GM23338 (cell line): ENCODE results near the gene ZNF236. TPM values are rescaled to one million over a fixed set of nuclear protein-coding genes. Genes with fewer than 3 reads are reported as not detected.
A peak's percentile ranks its signal among the peaks of the same experiment; 100 is the strongest.

Source experiments
- ATAC-seq: fragments of 200-7000 bp; cut with Tn5 transposase; 3 replicates; pipeline ENCODE4 v1.9.1; 2020
- DNase-seq: peaks from one replicate; pipeline ENCODE4 v3.0.0-alpha.2; 2015; ENCODE audit warnings: low spot score
- H2AFZ ChIP-seq: fragments of 200-600 bp; sonication (generic); 2 replicates; pipeline ENCODE4 v1.8.0; 2016; ENCODE audit warnings: antibody characterized with exemption, mild to moderate bottlenecking, moderate library complexity
- H3F3A ChIP-seq: fragments of 200-600 bp; sonication (generic); replicated peaks from 2 replicates; pipeline ENCODE4 v1.8.0; 2017; ENCODE audit warnings: antibody characterized with exemption, mixed run types, low read depth
- H3K27ac ChIP-seq: fragments of 200-600 bp; sonication (generic); 2 replicates; pipeline ENCODE4 v1.6.1; 2016; ENCODE audit warnings: low read depth
- H3K27me3 ChIP-seq: fragments of 200-600 bp; sonication (generic); 2 replicates; pipeline ENCODE4 v1.8.0; 2016; ENCODE audit warnings: mild to moderate bottlenecking, mixed run types, moderate library complexity; ENCODE audit not compliant: insufficient read depth
- H3K36me3 ChIP-seq: fragments of 200-600 bp; sonication (generic); 2 replicates; pipeline ENCODE4 v1.8.0; 2016; ENCODE audit warnings: mild to moderate bottlenecking; ENCODE audit not compliant: insufficient read depth
- H3K4me1 ChIP-seq: fragments of 200-600 bp; sonication (generic); 2 replicates; pipeline ENCODE4 v1.8.0; 2016; ENCODE audit warnings: mild to moderate bottlenecking, moderate library complexity; ENCODE audit not compliant: insufficient read depth
- H3K4me2 ChIP-seq: fragments of 200-600 bp; sonication (generic); 2 replicates; pipeline ENCODE4 v1.7.1; 2017; ENCODE audit warnings: mixed run types
- H3K4me3 ChIP-seq: fragments of 200-600 bp; sonication (generic); 2 replicates; pipeline ENCODE4 v1.6.1; 2016; ENCODE audit warnings: mixed run types
- H3K79me2 ChIP-seq: fragments of 200-600 bp; sonication (generic); replicated peaks from 2 replicates; pipeline ENCODE4 v1.8.0; 2017; ENCODE audit warnings: mild to moderate bottlenecking; ENCODE audit not compliant: insufficient read depth
- H3K9me2 ChIP-seq: fragments of 200-600 bp; sonication (generic); 2 replicates; pipeline ENCODE4 v1.8.0; 2017; ENCODE audit not compliant: insufficient read depth
- H4K20me1 ChIP-seq: fragments of 200-600 bp; sonication (generic); replicated peaks from 2 replicates; pipeline ENCODE4 v1.8.0; 2017; ENCODE audit warnings: mild to moderate bottlenecking; ENCODE audit not compliant: insufficient read depth
- H3K27ac Mint-ChIP-seq: 2 replicates; pipeline ENCODE4 v1.8.0; 2020; ENCODE audit warnings: inconsistent platforms, mild to moderate bottlenecking, moderate library complexity, mixed read lengths
- H3K27me3 Mint-ChIP-seq: 3 replicates; pipeline ENCODE4 v1.8.0; 2022; ENCODE audit warnings: low read depth, mild to moderate bottlenecking, moderate library complexity, mixed read lengths, inconsistent platforms; ENCODE audit not compliant: insufficient read depth, poor library complexity
- H3K36me3 Mint-ChIP-seq: 3 replicates; pipeline ENCODE4 v1.8.0; 2021; ENCODE audit warnings: low read depth, mild to moderate bottlenecking, inconsistent platforms, moderate library complexity, mixed read lengths
- H3K4me1 Mint-ChIP-seq: 3 replicates; pipeline ENCODE4 v1.8.0; 2020; ENCODE audit warnings: mild to moderate bottlenecking, inconsistent platforms, mixed read lengths
- H3K4me3 Mint-ChIP-seq: 3 replicates; pipeline ENCODE4 v1.8.0; 2021; ENCODE audit warnings: moderate library complexity, mild to moderate bottlenecking, inconsistent platforms, mixed read lengths
- H3K9me3 Mint-ChIP-seq: 3 replicates; pipeline ENCODE4 v1.8.0; 2020; ENCODE audit warnings: moderate library complexity, mild to moderate bottlenecking, inconsistent platforms, mixed read lengths
- CREB1 ChIP-seq: fragments of 250-450 bp; sonication (Bioruptor Pico); IDR thresholded peaks from 2 replicates; pipeline ENCODE4 v1.5.0; 2020; ENCODE audit warnings: low read depth, mild to moderate bottlenecking, moderate library complexity
- ETS1 ChIP-seq: IDR thresholded peaks from 2 replicates; pipeline ENCODE4 v1.6.1; 2016; ENCODE audit warnings: antibody characterized with exemption
- EZH2 ChIP-seq: fragments of 200-600 bp; sonication (generic); IDR thresholded peaks from one replicate; pipeline ENCODE4 v1.8.0; 2017; ENCODE audit warnings: antibody characterized with exemption, mild to moderate bottlenecking, low read depth; ENCODE audit not compliant: unreplicated experiment
- NANOG ChIP-seq: IDR thresholded peaks from 2 replicates; pipeline ENCODE4 v1.6.1; 2016; ENCODE audit warnings: antibody characterized with exemption, borderline replicate concordance
- STAT1 ChIP-seq: IDR thresholded peaks from one replicate; pipeline ENCODE4 v1.6.1; 2016; ENCODE audit warnings: antibody characterized with exemption; ENCODE audit not compliant: unreplicated experiment
- ZNF114 ChIP-seq: fragments of 250-450 bp; sonication (Bioruptor Pico); IDR thresholded peaks from 2 replicates; pipeline ENCODE4 v1.5.0; 2020; ENCODE audit warnings: mild to moderate bottlenecking, moderate library complexity
- ZNF331 ChIP-seq: fragments of 250-450 bp; sonication (Bioruptor Pico); IDR thresholded peaks from 2 replicates; pipeline ENCODE4 v1.5.0; 2020; ENCODE audit warnings: low read depth, mild to moderate bottlenecking, moderate library complexity
- ZNF462 ChIP-seq: fragments of 250-450 bp; sonication (Bioruptor Pico); IDR thresholded peaks from 2 replicates; pipeline ENCODE4 v1.5.0; 2020; ENCODE audit warnings: mild to moderate bottlenecking, moderate library complexity
- polyA plus RNA-seq: library from polyadenylated mRNA; unstranded; fragments of >200 nt; fragmentation: Nextera tagmentation; extraction: Ambion mirVana; gene quantifications from 2 replicates; pipeline ENCODE4 v1.2.1, GENCODE V29; 2016
- total RNA-seq: library from RNA; depleted of rRNA; stranded (reverse); fragments of >200 nt; shearing (Covaris generic); gene quantifications from 2 replicates; pipeline ENCODE4 v1.2.3, GENCODE V29; 2014

Gene ZNF236
- total and polyA plus RNA-seq, 2 experiments from 2014 or later = 8.9 to 16.3 TPM

GRCh38 chr18:76866666-76867065 is 44.3 kb downstream of the ZNF236 start:
- Mint-ChIP-seq H3K4me1 (no peaks in the 10 kb centered on the region), H3K27me3 (peaks cover 4% of the 10 kb centered on the region), H3K9me3 (no peaks in the 10 kb centered on the region; the same call in 2 of the 3 replicates), H3K4me3 (no peak overlapping the region), H3K27ac (0 out of 2 replicates have a peak overlapping the region, but pooled peaks have one; percentile 5), H3K36me3 (peaks cover 24% of the 10 kb centered on the region)
- Histone ChIP-seq H3K9me2 (no peaks in the 10 kb centered on the region), H3K27ac (no peak overlapping the region), H3F3A (no peaks in the 10 kb centered on the region), H3K79me2 (no peaks in the 10 kb centered on the region), H3K36me3 (no peaks in the 10 kb centered on the region), H4K20me1 (no peaks in the 10 kb centered on the region), H3K4me2 (no peak overlapping the region), H3K27me3 (no peaks in the 10 kb centered on the region), H3K4me1 (no peaks in the 10 kb centered on the region), H2AFZ (no peak overlapping the region), H3K4me3 (no peak overlapping the region)
- no peak for DNase-seq
- no peak for ATAC-seq
- no peak for TF ChIP-seq CREB1 (CRISPR knock-in tag)
- TF ChIP-seq NANOG = no peak
- no peak for TF ChIP-seq ZNF462
- no peak for TF ChIP-seq ZNF331

- no peak overlapping the region for H2AFZ ChIP-seq
- Mint-ChIP-seq H3K4me3 (no peak overlapping the region), H3K27me3 (peaks cover 6% of the 10 kb centered on the region), H3K36me3 (peaks cover 15% of the 10 kb centered on the region), H3K9me3 (no peaks in the 10 kb centered on the region; the same call in 1 of the 3 replicates), H3K27ac (no peak overlapping the region), H3K4me1 (peaks cover 8% of the 10 kb centered on the region)
- ATAC-seq (no peak), DNase-seq (no peak)
- no peak overlapping the region for H3K4me2 ChIP-seq
- no peaks in the 10 kb centered on the region for H3K4me1 ChIP-seq
- no peaks in the 10 kb centered on the region for H3K79me2 ChIP-seq
- no peaks in the 10 kb centered on the region for H3K27me3 ChIP-seq
- no peak overlapping the region for H3K27ac ChIP-seq
- no peaks in the 10 kb centered on the region for H4K20me1 ChIP-seq
- H3K36me3 ChIP-seq = no peaks in the 10 kb centered on the region
- no peaks in the 10 kb centered on the region for H3K9me2 ChIP-seq
- H3F3A ChIP-seq = no peaks in the 10 kb centered on the region
- no peak overlapping the region for H3K4me3 ChIP-seq
- TF ChIP-seq CREB1 (CRISPR knock-in tag) (no peak), ETS1 (no peak), ZNF114 (no peak), STAT1 (no peak), EZH2 (no peak), ZNF331 (no peak)
Observed at GRCh38 chr18:76873311-76873710, 51.0 kb downstream of the ZNF236 start.
